Liver (tissue), 3 donors: Measurements from ENCODE around the gene RREB1.

Experiments used
- FOXA1 ChIP-seq: IDR thresholded peaks from 2 replicates; pipeline ENCODE4 v1.6.1; 2016; ENCODE audit warnings: antibody characterized with exemption
- GABPA ChIP-seq, 2 donors: IDR thresholded peaks in 1 of 2; conservative IDR thresholded peaks in 1 of 2; 2 replicates each; pipeline ENCODE4 v1.6.1; 2016; ENCODE audit warnings: antibody characterized with exemption in 2 of 2, mild to moderate bottlenecking in 1 of 2, moderate library complexity in 1 of 2
- HNF4A ChIP-seq, 2 donors: conservative IDR thresholded peaks; 2 replicates each; pipeline ENCODE4 v1.6.1; 2016; ENCODE audit warnings: antibody characterized with exemption in 2 of 2, mild to moderate bottlenecking in 2 of 2
- RAD21 ChIP-seq, 2 donors: IDR thresholded peaks; 2 replicates each; pipeline ENCODE4 v1.6.1; 2016; ENCODE audit warnings: antibody characterized with exemption in 2 of 2, mild to moderate bottlenecking in 2 of 2
- RXRA ChIP-seq, 2 donors: IDR thresholded peaks; 2 replicates each; pipeline ENCODE4 v1.6.1; 2017 to 2018; ENCODE audit warnings: antibody characterized with exemption in 2 of 2, mild to moderate bottlenecking in 1 of 2
- SP1 ChIP-seq: IDR thresholded peaks from 2 replicates; pipeline ENCODE4 v1.6.1; 2018; ENCODE audit warnings: antibody characterized with exemption, mild to moderate bottlenecking
- TAF1 ChIP-seq: conservative IDR thresholded peaks from 2 replicates; pipeline ENCODE4 v1.6.1; 2016; ENCODE audit warnings: antibody characterized with exemption, mild to moderate bottlenecking
- YY1 ChIP-seq: IDR thresholded peaks from 2 replicates; pipeline ENCODE4 v1.6.1; 2016; ENCODE audit warnings: antibody characterized with exemption, mild to moderate bottlenecking
- TF ChIP-seq, protein P1 (sequence below): IDR thresholded peaks from 2 replicates; pipeline ENCODE4 v1.6.1; 2016; ENCODE audit warnings: antibody characterized with exemption, mild to moderate bottlenecking
- TF ChIP-seq, protein P2 (sequence below): fragments of 150-350 bp; IDR thresholded peaks from 2 replicates; pipeline ENCODE4 v1.5.1; 2017; ENCODE audit warnings: improper control_type of control experiment, low read depth, low read length; ENCODE audit not compliant: missing input control
- TF ChIP-seq, protein P3 (sequence below): IDR thresholded peaks from 2 replicates; pipeline ENCODE4 v1.6.1; 2016; ENCODE audit warnings: antibody characterized with exemption
- TF ChIP-seq, protein P4 (sequence below): IDR thresholded peaks from 2 replicates; pipeline ENCODE4 v1.6.1; 2016; ENCODE audit warnings: antibody characterized with exemption
- donor health status: healthy.
- donor health status: healthy.

DNA sequence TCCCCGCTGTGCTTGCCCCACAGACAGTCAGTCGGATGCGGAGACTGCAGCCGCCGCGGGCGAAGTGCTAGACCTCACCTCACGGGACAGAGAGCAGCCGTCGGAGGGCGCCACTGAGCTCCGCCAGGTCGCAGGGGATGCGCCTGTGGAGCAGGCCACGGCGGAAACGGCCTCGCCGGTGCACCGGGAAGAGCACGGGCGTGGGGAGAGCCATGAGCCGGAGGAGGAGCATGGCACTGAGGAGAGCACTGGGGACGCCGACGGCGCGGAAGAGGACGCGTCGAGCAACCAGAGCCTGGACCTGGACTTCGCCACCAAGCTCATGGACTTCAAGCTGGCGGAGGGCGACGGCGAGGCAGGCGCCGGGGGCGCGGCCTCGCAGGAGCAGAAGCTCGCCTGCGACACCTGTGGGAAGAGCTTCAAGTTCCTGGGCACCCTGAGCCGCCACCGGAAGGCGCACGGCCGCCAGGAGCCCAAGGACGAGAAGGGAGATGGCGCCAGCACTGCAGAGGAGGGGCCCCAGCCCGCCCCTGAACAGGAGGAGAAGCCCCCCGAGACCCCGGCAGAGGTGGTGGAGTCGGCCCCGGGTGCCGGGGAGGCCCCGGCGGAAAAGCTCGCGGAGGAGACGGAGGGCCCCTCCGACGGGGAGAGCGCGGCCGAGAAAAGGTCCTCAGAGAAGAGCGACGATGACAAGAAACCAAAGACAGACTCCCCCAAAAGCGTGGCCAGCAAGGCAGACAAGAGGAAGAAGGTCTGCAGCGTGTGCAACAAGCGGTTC lies 138.8 kb downstream of the RREB1 start:
- TF ChIP-seq SP1 (no peak), TAF1 (no peak), YY1 (no peak), RXRA (IDR thresholded peaks at IDR 0.05) (no peak), HNF4A (conservative IDR thresholded peaks at IDR 0.05) (no peak), RAD21 (IDR thresholded peaks at IDR 0.05) (no peak), GABPA (IDR thresholded peaks at IDR 0.05 in 1 of 2, conservative IDR thresholded peaks at IDR 0.05 in 1 of 2) (no peak), FOXA1 (no peak)
- TF ChIP-seq, protein P1, sequence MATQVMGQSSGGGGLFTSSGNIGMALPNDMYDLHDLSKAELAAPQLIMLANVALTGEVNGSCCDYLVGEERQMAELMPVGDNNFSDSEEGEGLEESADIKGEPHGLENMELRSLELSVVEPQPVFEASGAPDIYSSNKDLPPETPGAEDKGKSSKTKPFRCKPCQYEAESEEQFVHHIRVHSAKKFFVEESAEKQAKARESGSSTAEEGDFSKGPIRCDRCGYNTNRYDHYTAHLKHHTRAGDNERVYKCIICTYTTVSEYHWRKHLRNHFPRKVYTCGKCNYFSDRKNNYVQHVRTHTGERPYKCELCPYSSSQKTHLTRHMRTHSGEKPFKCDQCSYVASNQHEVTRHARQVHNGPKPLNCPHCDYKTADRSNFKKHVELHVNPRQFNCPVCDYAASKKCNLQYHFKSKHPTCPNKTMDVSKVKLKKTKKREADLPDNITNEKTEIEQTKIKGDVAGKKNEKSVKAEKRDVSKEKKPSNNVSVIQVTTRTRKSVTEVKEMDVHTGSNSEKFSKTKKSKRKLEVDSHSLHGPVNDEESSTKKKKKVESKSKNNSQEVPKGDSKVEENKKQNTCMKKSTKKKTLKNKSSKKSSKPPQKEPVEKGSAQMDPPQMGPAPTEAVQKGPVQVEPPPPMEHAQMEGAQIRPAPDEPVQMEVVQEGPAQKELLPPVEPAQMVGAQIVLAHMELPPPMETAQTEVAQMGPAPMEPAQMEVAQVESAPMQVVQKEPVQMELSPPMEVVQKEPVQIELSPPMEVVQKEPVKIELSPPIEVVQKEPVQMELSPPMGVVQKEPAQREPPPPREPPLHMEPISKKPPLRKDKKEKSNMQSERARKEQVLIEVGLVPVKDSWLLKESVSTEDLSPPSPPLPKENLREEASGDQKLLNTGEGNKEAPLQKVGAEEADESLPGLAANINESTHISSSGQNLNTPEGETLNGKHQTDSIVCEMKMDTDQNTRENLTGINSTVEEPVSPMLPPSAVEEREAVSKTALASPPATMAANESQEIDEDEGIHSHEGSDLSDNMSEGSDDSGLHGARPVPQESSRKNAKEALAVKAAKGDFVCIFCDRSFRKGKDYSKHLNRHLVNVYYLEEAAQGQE = no peak
- TF ChIP-seq, protein P2, sequence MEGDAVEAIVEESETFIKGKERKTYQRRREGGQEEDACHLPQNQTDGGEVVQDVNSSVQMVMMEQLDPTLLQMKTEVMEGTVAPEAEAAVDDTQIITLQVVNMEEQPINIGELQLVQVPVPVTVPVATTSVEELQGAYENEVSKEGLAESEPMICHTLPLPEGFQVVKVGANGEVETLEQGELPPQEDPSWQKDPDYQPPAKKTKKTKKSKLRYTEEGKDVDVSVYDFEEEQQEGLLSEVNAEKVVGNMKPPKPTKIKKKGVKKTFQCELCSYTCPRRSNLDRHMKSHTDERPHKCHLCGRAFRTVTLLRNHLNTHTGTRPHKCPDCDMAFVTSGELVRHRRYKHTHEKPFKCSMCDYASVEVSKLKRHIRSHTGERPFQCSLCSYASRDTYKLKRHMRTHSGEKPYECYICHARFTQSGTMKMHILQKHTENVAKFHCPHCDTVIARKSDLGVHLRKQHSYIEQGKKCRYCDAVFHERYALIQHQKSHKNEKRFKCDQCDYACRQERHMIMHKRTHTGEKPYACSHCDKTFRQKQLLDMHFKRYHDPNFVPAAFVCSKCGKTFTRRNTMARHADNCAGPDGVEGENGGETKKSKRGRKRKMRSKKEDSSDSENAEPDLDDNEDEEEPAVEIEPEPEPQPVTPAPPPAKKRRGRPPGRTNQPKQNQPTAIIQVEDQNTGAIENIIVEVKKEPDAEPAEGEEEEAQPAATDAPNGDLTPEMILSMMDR = no peak
- TF ChIP-seq, protein P3, sequence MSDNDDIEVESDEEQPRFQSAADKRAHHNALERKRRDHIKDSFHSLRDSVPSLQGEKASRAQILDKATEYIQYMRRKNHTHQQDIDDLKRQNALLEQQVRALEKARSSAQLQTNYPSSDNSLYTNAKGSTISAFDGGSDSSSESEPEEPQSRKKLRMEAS = no peak
- TF ChIP-seq, protein P4, sequence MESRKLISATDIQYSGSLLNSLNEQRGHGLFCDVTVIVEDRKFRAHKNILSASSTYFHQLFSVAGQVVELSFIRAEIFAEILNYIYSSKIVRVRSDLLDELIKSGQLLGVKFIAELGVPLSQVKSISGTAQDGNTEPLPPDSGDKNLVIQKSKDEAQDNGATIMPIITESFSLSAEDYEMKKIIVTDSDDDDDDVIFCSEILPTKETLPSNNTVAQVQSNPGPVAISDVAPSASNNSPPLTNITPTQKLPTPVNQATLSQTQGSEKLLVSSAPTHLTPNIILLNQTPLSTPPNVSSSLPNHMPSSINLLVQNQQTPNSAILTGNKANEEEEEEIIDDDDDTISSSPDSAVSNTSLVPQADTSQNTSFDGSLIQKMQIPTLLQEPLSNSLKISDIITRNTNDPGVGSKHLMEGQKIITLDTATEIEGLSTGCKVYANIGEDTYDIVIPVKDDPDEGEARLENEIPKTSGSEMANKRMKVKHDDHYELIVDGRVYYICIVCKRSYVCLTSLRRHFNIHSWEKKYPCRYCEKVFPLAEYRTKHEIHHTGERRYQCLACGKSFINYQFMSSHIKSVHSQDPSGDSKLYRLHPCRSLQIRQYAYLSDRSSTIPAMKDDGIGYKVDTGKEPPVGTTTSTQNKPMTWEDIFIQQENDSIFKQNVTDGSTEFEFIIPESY = no peak
